MCF 10A (cell line): ENCODE measurements around the gene SMYD4. TPM values are rescaled to one million over a fixed set of nuclear protein-coding genes. Genes with fewer than 3 reads are reported as not detected.

Source experiments
- BruUV-seq: library from RNA; stranded (reverse); fragments of 400-500 nt; replicated peaks from 2 replicates; lab custom pipeline; 2021; lab: Mats Ljungman, UMichigan
- CTCF ChIA-PET: fragments of 300-600 bp; sonication (Branson Sonifier 250); formaldehyde crosslinking; extraction: SDS; loops from one replicate; lab custom pipeline; 2021; ENCODE audit warnings: antibody characterized with exemption, inconsistent platforms; lab: Yijun Ruan, JAX
- POLR2A ChIA-PET: fragments of 300-600, 350-650 bp; sonication (Branson Sonifier 250); formaldehyde crosslinking; extraction: SDS; loops from one replicate; lab custom pipeline; 2020; ENCODE audit warnings: antibody characterized with exemption, inconsistent platforms; lab: Yijun Ruan, JAX
- DNase-seq: peaks from one replicate; pipeline ENCODE4 v3.0.0-alpha.2; 2018; ENCODE audit not compliant: unreplicated experiment
- H3K27ac Mint-ChIP-seq: one replicate; pipeline ENCODE4 v1.8.0; 2022; ENCODE audit warnings: mild to moderate bottlenecking, low read depth, mixed read lengths; ENCODE audit not compliant: unreplicated experiment
- H3K27me3 Mint-ChIP-seq: one replicate; pipeline ENCODE4 v1.8.0; 2022; ENCODE audit warnings: mixed read lengths; ENCODE audit not compliant: insufficient read depth, unreplicated experiment
- H3K36me3 Mint-ChIP-seq: one replicate; pipeline ENCODE4 v1.8.0; 2022; ENCODE audit warnings: mild to moderate bottlenecking, moderate library complexity, mixed read lengths; ENCODE audit not compliant: insufficient read depth, unreplicated experiment
- H3K4me1 Mint-ChIP-seq: one replicate; pipeline ENCODE4 v1.8.0; 2022; ENCODE audit warnings: mixed read lengths; ENCODE audit not compliant: insufficient read depth, unreplicated experiment
- H3K4me3 Mint-ChIP-seq: one replicate; pipeline ENCODE4 v1.8.0; 2022; ENCODE audit warnings: mild to moderate bottlenecking, moderate library complexity, mixed read lengths; ENCODE audit not compliant: unreplicated experiment
- H3K9me3 Mint-ChIP-seq: one replicate; pipeline ENCODE4 v1.8.0; 2022; ENCODE audit warnings: mixed read lengths; ENCODE audit not compliant: unreplicated experiment
- CTCF ChIP-seq: fragments of 200-600 bp; IDR thresholded peaks from one replicate; pipeline ENCODE4 v1.8.0; 2022; ENCODE audit warnings: antibody characterized with exemption, mild to moderate bottlenecking; ENCODE audit not compliant: unreplicated experiment
- intact Hi-C: fragments of 100-400 bp; cut with micrococcal nuclease; formaldehyde crosslinking; loops from 2 replicates; pipeline ENCODE4 v1.14.1; 2022
- total RNA-seq: library from RNA; stranded (reverse); gene quantifications from 2 replicates; pipeline ENCODE4 v1.2.3, GENCODE V29; 2022

SMYD4 gene
- total RNA-seq, 1 experiment from 2014 or later: 8.3 TPM

DNA sequence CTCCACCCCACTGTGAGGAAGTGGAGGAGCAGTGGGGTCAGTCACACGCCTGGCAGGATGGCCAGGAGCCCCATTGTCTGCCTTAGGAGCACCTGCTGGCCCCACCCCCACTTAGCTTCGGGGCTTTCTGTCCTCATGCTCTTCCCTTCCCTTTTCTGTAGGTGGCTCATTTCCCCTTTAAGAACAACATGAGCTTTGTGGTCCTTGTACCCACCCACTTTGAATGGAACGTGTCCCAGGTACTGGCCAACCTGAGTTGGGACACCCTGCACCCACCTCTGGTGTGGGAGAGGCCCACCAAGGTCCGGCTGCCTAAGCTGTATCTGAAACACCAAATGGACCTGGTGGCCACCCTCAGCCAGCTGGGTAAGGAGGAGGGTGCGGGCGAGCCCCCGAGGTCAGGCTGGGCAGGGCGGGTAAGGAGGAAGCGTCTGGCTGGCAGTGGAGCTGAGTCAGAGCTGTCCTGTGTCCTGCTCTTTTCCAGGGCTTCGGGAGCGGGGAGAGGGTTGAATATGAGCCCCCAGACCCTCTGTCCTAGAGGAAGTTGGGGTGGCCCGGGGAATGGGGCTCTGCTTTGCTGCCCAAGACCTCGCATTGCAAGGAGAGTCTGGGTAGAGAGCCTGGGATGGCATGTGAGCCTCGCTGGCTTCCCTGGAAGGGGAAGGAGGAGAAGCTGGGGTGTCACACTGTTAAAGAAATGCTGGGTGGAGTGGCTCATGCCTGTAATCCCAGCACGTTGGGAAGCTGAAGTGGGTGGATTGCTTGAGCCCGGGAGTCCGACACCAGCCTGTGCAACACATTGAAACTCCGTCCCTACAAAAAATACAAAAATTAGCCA, 77.1 kb downstream of the SMYD4 start:
- H3K27ac Mint-ChIP-seq: peak overlapping the region; percentile 27
- TF ChIP-seq CTCF: no peak
- H3K9me3 Mint-ChIP-seq: no peaks in the 10 kb centered on the region
- CTCF ChIA-PET: interaction anchor here (1.2 kb wide), 1 partner anchor 31 kb away, joined by 5 read pairs; no protein-coding TSS in a partner anchor
- H3K4me1 Mint-ChIP-seq: peaks cover 8% of the 10 kb centered on the region
- intact Hi-C loops: no loop called here
- H3K27me3 Mint-ChIP-seq: no peaks in the 10 kb centered on the region
- DNase-seq: peak; percentile 59
- POLR2A ChIA-PET: interaction anchor here (1.4 to 2.1 kb wide), 3 partner anchors 11 to 77 kb away, joined by 4 to 6 read pairs (median 4); partner anchors contain the start of genes RPA1 and SMYD4
- H3K36me3 Mint-ChIP-seq: no peaks in the 10 kb centered on the region
- BruUV-seq: TSS peak; percentile 27
- H3K4me3 Mint-ChIP-seq: peak overlapping the region; percentile 59

- H3K4me3 Mint-ChIP-seq: no peak overlapping the region
- no peak for TF ChIP-seq CTCF
- no TSS peak for BruUV-seq
- H3K4me1 Mint-ChIP-seq: peaks cover 8% of the 10 kb centered on the region
- H3K27me3 Mint-ChIP-seq: no peaks in the 10 kb centered on the region
- CTCF ChIA-PET: interaction anchor here (1.5 kb wide), 1 partner anchor 29 kb away, joined by 5 read pairs; no protein-coding TSS in a partner anchor
- no peak for DNase-seq
- intact Hi-C loops: no loop called here
- POLR2A ChIA-PET: interaction anchor here (0.6 kb wide), 1 partner anchor 214 kb away, joined by 3 read pairs; no protein-coding TSS in a partner anchor
- no peak overlapping the region for H3K27ac Mint-ChIP-seq
- H3K36me3 Mint-ChIP-seq: no peaks in the 10 kb centered on the region
- no peaks in the 10 kb centered on the region for H3K9me3 Mint-ChIP-seq
These were observed 79.1 kb downstream of the SMYD4 start for GRCh38 chr17:1750628-1751027.

DNA sequence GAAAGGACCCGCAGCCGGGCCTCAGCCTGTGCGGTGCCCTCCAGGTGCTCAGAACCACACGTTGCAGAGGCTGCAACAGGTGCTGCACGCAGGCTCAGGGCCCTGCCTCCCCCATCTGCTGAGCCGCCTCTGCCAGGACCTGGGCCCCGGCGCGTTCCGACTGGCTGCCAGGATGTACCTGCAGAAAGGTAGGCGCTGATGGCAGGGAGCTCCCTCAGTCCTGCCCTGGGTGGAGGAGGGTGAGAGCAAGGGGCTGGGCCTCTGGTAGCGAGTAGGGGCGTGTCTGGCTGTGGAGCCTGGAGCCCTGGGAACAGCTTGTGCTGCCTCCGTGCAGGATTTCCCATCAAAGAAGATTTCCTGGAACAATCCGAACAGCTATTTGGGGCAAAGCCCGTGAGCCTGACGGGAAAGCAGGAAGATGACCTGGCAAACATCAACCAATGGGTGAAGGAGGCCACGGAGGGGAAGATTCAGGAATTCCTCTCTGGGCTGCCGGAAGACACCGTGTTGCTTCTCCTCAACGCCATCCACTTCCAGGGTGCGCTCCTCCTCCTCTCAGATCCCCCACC, 82.6 kb downstream of the SMYD4 start:
- ChIA-PET POLR2A (interaction anchor here (0.7 to 2.1 kb wide), 5 partner anchors 10 to 27 kb away, joined by 3 to 8 read pairs (median 3); no protein-coding TSS in a partner anchor), CTCF (interaction anchor here (0.9 to 1.4 kb wide), 2 partner anchors 17 to 37 kb away, joined by 5 read pairs; no protein-coding TSS in a partner anchor)
- Mint-ChIP-seq H3K36me3 (no peaks in the 10 kb centered on the region), H3K9me3 (no peaks in the 10 kb centered on the region), H3K4me1 (no peaks in the 10 kb centered on the region), H3K27me3 (no peaks in the 10 kb centered on the region), H3K27ac (no peak overlapping the region), H3K4me3 (no peak overlapping the region)
- BruUV-seq: no TSS peak
- peak; percentile 72 for DNase-seq
- intact Hi-C loops: no loop called here
- no peak for TF ChIP-seq CTCF

DNA sequence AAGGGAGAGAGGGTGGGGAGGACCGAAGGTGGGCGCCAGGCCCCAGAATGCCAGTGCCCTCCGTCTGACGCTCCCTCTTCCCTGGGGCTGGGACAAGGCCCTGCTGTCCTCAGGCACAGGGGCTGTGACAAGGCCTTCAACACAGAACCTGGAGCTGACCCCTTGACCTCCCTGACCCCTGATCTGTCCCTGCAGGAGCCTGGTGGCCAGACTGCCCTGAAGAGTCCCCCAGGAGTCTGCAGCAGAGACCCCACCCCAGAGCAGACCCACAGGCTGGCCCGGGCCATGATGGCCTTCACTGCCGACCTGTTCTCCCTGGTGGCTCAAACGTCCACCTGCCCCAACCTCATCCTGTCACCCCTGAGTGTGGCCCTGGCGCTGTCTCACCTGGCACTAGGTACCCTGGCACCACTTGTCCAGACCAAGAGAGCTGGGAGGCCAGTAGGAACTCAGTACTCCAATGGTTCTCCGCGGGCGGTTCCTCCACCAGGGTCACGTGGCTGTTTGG, 84.1 kb downstream of the SMYD4 start:
- intact Hi-C loops: no loop called here
- no peaks in the 10 kb centered on the region for H3K36me3 Mint-ChIP-seq
- no peaks in the 10 kb centered on the region for H3K4me1 Mint-ChIP-seq
- CTCF ChIA-PET: interaction anchor here (1.4 kb wide), 2 partner anchors 25 to 38 kb away, joined by 4 to 5 read pairs; no protein-coding TSS in a partner anchor
- H3K9me3 Mint-ChIP-seq: no peaks in the 10 kb centered on the region
- H3K4me3 Mint-ChIP-seq: no peak overlapping the region
- no peak for DNase-seq
- no peak for TF ChIP-seq CTCF
- BruUV-seq: no TSS peak
- H3K27ac Mint-ChIP-seq: no peak overlapping the region
- POLR2A ChIA-PET: interaction anchor here (2.1 kb wide), 1 partner anchor 15 kb away, joined by 8 read pairs; no protein-coding TSS in a partner anchor
- H3K27me3 Mint-ChIP-seq: no peaks in the 10 kb centered on the region
